GM08714 (cell line): ENCODE data around the gene JAG2.
A peak's percentile ranks its signal among the peaks of the same experiment; 100 is the strongest.

ENCODE experiments used
- H3K4me3 ChIP-seq: fragments of 200-500 bp; sonication (Bioruptor generic); 2 replicates; pipeline ENCODE4 v1.5.1; 2014; ENCODE audit warnings: mild to moderate bottlenecking, low read length, inconsistent platforms
- ZNF274 ChIP-seq: IDR thresholded peaks from 2 replicates; pipeline ENCODE4 v1.6.1; 2012; ENCODE audit warnings: mild to moderate bottlenecking, low read depth, low read length

The JAG2 gene

DNA sequence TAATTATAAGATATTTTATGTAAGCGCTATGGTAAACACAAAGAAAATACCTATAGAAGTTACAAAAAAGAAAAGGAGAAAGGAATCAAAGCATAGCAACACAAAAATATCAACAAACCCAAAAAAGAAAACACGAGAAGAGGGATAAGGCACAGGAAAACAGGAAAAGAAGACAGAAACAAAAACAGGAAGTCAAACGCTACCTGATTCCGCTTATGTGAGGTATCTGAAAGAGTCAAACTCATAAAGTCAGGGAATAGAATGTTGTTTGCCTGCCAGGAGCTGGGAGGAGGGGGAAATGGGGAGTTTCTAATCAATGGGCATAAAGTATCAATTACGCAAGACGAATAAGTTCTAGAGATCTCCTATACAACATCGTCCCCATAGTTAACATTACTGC lies 63.4 kb downstream of the JAG2 start:
- H3K4me3 ChIP-seq, result no peak overlapping the region
- TF ChIP-seq ZNF274, result no peak

DNA sequence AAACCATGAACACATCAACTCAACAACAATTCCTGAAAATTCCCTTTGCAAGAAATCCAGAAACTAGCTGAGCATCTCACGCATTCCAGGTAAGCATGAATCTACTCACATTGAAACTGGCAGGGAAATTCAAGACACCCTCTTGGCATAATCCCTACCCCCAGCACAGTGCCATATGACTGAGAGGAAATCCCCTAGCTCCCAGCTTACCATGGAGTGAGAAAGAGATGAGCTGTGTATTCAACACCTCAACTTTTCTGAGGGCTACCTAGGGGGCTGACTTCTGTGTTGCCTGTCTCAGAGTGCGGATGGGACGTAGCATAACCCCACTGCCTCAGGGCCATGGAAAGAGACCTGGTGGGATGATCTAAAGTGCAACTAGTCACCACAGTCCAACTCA lies 65.7 kb downstream of the JAG2 start:
- TF ChIP-seq ZNF274, result no peak
- H3K4me3 ChIP-seq, result no peak overlapping the region

DNA sequence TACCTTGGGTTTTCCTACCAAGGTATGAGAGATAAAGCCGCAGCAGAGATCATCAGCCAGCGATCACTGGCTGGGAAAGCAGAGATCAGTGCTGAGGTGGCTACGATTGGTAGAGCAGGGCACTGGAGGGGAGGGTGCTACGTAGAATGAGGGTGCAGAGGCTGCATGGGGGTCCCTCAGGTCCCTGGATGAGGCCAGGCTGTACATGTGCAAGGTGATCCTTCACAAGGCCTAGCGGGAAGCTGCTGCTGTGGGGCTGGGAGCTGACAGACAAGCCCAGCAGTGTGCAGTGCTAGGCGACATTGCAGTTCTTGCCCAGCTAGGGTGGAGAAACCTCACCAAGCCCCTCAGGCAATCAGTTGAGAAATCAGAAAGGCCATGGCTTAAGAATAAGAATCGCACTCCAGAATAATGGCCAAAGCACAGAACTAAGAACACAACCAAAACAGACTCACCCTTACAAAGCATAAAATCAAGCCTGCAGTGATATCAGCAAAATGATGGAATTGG lies 66.2 kb downstream of the JAG2 start:
- H3K4me3 ChIP-seq, result no peak overlapping the region
- TF ChIP-seq ZNF274, result no peak

DNA sequence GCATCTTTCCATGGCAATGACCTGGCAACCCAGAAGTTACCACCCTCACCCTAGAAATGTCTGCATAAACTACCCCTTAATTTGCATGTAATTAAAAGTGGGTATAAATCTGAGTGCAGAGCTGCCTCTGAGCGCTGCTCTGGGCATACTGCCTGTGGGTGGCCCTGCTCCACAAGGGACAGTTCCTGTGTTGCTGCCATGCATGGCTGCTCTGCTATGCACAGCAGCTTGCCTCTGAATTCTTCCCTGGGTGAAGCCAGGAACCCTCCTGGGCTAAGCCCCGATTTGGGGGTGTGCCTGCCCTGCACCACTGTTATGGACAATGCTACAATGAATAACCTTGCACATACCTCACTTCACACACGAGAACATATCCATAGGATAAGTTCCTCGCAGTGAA lies 67.7 kb downstream of the JAG2 start:
- H3K4me3 ChIP-seq, result no peak overlapping the region
- TF ChIP-seq ZNF274, result no peak

DNA sequence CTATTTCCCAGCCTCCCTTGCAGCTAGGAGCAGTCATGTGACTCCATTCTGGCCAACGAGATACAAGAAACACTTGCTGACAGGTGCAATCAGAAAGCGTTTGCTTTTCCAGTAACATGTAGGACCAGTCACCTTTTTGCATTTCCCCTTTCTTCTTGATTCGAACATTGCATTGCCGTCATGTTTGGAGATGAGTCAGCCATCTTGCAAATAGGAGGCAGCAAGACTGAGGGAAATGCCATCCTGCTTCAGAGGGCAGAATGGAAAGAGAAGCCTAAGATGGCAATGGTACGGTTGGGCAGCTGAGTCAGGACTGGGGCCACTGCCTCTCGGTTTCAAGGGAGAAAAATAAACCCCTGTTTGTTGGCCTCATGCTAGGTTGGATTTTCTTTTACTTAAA lies 68.8 kb downstream of the JAG2 start:
- no peak overlapping the region for H3K4me3 ChIP-seq
- TF ChIP-seq ZNF274, result no peak

DNA sequence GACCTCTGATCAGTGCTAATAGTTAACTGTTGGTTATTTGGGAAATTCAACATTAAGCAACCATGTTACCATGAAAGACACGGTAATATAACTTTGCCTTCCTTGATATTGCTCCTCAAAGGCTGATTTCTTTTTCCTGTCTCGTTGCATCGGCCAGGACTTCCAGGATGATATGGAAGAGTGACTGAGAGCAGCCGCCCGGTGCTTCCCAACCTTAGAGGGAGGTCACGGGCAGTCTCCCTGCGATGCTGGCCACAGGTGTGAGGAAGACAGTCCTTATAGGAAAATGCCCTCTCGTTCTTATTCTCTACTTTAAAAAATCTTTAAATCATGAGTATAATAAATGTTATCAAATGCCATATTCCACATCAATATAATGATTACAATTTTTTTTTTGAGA lies 70.3 kb downstream of the JAG2 start:
- TF ChIP-seq ZNF274, result no peak
- H3K4me3 ChIP-seq, result no peak overlapping the region

DNA sequence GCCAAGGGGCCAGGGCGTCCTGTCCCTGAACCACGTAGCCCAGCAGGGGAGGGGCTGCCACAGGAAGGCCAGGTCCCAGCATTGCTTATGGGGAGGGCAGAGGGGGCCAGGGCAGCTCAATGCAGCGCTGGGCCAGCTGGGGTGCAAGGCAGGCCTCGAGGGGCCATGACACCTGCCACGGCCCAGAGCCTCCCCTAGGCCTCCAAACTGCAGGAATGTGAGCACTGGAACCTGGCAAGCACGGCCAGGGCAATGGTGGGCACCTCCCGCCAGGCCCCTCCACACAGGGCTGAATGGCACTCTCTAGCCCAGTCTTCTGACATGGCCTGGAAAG lies 70.8 kb downstream of the JAG2 start:
- H3K4me3 ChIP-seq, result no peak overlapping the region
- TF ChIP-seq ZNF274, result no peak

DNA sequence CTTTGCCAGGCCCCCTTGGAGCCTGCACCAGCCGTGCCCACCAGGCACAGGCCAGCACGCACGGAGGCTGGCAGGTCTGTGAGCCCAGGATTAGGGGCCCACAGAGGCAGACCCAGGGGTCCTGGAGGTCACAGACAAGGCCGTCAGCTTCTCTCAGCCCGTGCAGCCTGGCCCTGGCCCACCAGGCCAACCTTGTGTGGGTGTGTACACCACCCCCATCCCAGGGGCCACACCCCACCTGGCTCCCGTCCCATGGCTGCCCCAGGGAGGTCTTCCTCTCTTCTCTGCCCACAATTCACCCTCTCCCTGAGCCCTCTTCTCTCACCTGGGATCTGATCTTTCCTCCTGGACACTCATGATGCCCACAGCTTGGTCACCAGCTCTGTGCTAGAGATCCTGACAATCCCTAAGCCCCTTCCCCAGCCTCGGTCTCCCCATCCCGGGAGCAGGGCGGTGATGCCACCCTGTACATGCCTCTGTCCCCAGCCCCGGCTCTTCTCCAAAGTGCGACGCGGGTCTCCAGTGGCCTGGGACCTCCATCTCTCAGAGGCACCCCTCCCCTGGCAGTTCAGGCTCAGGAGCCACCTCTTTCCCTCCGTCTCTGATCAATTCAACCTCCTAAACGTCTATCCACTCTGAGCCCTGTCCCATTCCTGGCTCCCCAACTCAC lies 72.2 kb downstream of the JAG2 start:
- H3K4me3 ChIP-seq, result no peak overlapping the region
- no peak for TF ChIP-seq ZNF274

DNA sequence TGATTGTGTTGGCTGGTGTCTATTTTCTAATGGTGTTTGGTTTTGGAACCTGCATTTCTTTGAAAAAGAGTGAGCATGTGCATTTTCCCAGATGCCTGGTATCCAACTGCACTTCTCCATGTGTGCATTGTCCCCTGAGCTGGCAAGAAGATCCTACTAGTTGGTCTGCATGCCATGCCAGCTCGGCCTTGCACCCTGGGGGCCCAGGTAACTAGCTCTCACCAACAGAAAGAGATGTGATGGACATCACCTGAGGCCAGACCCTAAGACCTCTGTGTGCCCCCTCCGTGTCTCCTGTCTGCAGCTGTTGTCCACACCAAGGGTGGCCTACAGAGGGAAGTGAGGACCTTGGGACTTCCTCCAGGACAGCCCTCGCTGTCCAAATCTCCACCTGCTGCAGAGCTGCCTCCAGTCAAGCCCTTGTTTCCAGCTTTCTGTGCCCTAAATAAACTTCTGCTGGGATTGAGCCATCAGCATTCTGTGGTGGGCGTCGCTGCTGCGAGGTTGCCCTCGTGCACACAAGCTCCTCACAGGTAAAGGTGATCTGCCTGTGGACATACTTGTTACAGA lies 73.3 kb downstream of the JAG2 start:
- no peak overlapping the region for H3K4me3 ChIP-seq
- TF ChIP-seq ZNF274, result no peak

DNA sequence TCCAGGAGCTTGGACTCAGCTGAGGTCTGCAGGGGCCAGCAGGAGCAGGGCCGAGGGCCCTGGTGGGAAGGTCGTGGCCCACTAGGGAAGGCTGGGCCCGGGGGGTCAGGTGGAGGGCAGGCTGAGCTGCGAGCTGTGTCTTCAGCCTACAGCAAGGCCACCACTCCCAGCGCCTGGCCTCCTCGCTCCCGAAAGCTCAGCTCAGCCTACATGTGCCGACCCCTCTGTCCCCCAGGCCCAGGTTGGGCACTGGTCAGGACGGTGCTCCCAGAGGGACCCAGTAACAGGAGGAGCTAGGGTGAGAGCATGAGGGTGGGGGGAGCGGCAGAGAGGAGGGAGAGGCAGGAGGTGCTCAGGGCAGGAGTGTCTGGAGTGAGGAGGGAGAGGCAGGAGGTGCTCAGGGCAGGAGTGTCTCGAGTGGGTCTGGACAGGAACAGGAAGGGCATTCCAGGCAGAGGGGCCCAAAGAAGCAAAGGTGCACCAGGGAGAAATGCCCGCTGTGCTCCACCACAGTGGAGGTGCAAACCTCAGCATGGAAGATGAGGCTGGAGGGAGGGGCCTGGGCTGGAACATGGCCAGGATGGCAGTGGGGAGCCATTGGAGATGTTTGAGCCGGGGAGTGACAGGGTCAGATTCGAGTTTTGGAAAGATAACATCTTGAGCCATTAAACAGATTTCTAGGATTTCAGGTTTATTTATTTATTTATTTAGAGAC lies 74.2 kb downstream of the JAG2 start:
- no peak overlapping the region; the same call in 1 of the 2 replicates for H3K4me3 ChIP-seq
- TF ChIP-seq ZNF274, result no peak

DNA sequence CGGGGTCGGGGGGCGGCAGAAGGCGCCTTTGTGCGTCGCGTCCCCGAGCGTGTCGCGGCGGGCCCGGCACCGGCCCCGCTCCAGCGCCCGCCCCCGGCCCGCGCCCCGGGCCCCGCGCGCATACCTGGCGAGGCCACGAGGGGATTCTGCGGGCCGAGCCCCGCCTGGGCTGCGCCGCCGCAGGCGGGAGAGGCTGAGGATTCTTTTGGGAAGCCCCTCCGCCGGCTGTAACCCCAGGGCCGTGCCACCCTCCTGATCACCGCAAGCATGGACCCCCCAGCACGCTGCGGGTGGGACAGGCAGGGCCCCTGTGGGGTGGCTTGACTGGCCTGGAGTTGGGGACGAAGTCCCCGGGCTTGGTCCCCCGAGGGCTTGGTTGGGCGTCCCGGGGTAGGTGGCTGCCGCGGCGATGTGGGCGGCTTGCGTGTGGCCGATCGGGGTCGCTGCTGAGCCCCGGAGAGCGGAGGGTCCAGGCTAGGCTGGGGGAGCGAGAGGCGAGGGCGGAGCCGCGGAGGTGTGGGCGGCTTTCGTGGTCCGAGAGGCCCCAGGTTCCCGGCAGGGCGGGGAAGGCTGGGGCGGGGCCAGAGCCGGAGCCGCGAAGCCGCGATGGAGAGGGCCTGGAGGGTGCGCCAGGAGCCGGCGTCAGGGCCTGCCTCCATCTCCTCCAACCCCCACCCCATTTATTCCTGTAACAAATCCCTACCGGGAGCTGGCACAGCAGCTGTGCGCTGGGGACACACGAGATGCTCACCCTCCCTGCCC lies 75.0 kb downstream of the JAG2 start:
- peak overlapping the region; percentile 65; the same call in 1 of the 2 replicates for H3K4me3 ChIP-seq
- TF ChIP-seq ZNF274, result no peak

DNA sequence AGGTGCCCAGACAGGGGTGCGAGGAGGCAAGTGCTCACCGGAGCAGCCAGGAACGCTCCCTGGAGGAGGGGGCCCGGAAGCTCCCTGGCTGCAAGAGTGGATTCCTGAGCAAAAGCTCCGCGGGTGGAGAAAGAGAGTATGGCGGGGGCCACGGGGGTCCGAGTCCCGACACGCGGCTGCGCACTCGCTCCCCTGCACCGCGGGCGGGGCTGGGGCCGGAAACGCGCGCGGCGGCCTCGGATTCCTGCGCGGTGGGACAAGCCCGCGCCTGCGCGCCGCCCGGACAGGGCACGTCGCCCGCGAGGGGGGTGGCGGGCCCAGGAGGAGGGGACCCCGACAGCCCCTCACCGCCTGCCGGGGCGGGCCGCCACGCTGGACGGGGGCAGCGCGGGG lies 75.5 kb downstream of the JAG2 start:
- TF ChIP-seq ZNF274, result no peak
- peak overlapping the region; percentile 65; the same call in 1 of the 2 replicates for H3K4me3 ChIP-seq

DNA sequence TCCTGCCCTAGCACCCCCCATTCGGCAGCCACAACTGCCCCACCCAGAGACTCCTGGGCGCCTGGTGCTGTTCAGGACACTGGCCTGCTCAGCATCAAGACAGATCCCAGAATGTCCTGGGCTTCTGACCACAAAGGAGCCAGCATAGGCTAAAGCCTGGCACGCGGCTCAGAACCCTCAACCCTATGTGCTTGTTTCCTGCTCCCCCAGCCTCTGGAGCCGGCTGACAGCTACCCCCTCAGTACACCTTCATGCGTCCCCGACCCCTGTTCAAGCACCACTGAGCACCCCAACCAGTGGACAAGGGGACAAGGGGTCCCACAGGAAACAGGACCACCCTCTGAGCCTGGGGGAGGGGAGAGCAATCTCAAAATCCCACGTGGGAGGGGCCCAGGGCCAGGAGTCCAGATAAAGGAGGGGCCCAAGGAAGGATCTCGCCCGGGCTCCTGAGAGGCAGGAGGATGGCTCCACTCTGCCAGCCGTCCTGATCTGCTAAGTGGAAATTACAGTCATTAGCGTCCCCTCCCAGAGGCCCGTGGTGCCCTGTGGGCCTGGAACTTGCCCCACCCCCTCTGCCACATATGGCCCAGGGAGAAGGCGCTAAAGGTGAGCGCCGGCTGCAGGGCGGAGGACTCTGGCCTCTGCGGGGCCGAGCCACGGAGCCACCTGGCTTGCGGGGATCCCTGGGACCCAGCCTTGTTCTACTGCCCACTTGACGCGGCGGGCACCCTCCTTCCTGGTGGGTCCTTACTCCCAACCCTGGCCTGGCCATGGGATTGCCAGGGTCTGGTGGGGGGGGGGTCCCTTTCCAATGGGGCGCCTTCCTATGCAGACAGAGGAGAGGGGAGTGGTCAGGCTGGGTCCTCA lies 76.2 kb downstream of the JAG2 start:
- TF ChIP-seq ZNF274, result no peak
- peak overlapping the region; percentile 65; the same call in 1 of the 2 replicates for H3K4me3 ChIP-seq

DNA sequence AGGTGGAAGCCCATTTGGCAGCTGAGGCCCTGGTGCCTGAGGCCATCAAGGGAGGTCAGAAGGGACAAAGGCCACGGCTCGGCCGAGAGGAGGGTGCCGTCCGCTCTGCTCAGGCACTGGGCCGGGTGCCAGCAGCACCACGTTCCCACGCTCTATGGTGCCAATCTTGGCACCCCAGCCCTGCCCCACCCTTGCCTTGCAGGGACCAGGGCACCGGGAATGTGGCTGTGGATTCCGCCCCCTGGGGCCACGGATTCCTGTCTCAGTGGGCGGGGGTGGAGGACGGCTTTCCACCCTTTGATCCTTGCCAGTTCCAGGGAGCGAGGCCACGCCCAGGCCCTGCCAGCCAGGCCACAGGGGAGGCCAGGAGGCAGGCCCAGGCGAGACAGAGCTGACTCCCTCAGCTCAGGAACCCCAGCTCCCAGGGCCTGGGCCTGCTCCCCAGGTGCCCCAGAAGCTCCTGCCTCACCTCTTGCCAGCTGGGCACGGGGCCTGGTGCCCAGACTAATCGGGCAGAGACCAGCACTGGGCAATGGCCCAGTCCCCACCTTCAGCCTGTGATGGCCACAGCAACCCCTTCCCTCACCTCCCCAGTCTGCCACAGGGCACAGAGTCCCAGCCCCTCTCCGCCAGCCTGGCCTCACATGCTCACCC lies 76.9 kb downstream of the JAG2 start:
- no peak for TF ChIP-seq ZNF274
- no peak overlapping the region for H3K4me3 ChIP-seq
